Hindlimb muscle (tissue), 1 donor: ENCODE data around the gene SPECC1L. TPM values are rescaled to one million over a fixed set of nuclear protein-coding genes. Genes with fewer than 3 reads are reported as not detected.

Source experiments
- DNase-seq: peaks from one replicate; pipeline ENCODE4 v3.0.0-alpha.2; 2013
- polyA plus RNA-seq: library from polyadenylated mRNA; unstranded; fragments of 120-200 nt; gene quantifications from one replicate; pipeline ENCODE4 v1.2.1, GENCODE V29; 2013; ENCODE audit not compliant: insufficient read length

Gene SPECC1L
- polyA plus RNA-seq, 1 donor: 24.1 TPM

DNA sequence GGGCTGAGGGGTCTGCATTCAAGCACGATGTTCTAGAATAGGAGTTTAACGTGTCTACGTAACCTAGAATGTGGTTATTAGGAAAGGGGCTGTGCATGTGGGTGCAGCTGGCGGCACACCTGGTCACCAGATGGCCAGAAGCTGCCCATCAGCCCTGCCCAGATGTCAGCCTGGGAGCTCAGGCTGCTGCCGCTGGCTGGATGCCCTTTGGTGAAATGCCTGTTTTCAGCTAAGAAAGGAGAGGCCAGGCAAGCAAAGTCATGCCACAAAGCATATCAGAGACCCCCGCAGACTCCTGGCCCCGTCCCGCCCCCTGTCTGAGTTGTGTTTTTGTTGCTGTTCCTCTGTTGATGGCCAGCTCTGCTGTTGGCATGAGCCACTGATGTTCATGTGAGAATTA, 145.5 kb downstream of the SPECC1L start:
- DNase-seq: no peak

DNA sequence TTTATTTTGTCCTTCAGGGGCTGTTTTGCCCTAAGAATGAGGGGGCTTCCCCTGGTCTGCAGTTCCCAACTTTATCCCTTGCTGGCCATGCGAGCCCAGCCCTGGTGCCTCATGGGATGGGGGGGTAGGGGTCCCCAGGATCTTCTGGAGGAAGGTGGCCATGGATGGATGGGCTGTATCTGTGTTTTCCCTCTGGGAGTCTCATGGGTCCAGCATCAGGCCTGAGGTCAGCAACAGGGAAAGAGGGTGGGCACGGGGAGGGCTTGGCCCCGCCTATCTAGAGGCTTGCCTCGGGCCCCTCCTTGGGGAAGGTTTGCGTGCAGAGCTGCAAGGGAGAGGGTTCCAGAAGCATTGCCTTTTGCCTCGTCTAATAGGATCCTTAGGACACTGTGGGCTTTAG, 146.0 kb downstream of the SPECC1L start:
- no peak for DNase-seq

DNA sequence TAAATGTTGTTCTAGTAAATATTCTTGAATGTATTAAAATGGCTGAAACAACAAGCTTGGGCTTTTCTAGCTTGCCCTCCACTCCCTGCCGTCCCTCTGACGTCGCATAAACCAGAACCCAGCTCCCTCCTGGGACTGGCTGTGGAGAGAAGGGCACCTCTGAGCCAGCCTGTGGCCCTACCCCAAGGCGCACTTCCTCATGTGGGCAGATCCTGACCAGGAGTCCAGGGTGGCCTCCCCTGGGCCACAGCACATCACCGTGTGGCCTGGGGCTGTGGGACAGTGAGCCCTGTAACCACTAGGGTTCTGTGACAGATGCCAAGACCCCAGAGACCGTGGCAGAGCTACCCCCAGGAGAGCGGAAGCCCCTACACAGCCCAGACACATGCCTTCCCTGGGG, 146.6 kb downstream of the SPECC1L start:
- no peak for DNase-seq

DNA sequence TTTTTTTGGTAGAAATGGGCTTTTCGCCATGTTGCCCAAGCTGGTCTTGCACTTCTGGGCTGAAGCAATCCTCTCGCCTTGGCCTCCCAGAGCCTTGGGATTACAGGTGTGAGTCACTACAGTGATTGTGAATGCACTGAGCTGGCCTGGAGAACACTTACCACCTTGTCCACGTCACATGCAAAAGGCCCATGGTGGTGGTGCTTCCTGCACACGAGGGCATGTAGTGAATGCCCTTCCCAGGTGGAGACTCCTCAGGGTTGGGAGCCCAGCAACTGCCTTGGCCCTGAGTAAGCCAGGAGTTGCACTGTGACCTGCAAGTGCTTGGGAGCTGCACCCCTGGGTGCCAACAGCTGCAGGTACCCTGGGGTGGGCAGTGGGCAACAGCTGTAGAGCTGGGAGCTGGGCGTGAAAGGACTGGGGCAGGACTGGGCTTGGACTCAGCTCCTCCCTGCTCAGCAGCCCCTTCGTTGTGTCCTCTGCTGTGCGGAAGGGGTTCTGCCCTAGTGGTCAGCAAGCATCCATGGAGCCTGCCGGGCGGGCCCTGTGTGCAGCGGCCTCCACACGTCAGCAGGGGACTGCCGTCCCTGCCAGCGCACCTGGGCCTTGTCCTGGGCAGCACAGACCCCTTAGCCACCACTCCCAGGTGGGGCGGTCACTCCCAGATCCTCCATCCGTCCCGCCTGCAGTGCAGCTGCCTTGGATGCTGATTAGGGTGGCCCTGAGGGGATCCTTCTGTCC, 147.4 kb downstream of the SPECC1L start:
- no peak for DNase-seq

DNA sequence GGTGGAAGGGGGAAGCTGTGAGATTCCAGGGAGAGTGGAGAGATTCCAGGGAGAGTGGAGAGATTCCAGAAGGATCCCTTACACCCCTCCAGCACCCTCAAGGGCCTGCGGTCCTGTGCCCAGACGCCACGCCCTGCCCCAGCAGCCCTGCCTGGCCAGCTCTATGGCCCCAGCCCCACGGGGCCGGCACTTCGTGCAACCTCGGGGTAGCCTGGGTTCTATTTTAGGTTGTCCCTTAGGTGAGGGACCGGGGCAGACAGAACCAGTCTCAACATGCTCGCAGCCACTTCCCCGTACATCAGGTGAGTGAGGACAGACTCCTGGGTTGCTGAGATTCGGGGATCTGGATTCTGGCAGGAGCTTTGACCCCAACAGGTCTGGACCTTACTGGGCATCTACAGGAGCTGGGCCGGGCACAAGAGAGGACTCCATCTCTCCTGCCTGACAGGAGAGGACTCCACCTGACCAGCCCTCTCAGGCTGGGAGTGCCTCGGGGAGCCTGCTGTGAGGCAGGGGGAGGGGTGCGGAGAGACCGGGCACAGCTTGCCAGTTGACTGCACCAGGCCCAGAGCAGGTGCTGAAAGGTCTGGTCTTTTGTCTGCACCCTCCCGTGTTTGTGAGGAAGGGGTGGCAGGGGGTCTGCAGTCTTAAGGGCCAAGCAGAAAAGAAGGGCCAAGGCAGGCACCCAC, 148.3 kb downstream of the SPECC1L start:
- no peak for DNase-seq

DNA sequence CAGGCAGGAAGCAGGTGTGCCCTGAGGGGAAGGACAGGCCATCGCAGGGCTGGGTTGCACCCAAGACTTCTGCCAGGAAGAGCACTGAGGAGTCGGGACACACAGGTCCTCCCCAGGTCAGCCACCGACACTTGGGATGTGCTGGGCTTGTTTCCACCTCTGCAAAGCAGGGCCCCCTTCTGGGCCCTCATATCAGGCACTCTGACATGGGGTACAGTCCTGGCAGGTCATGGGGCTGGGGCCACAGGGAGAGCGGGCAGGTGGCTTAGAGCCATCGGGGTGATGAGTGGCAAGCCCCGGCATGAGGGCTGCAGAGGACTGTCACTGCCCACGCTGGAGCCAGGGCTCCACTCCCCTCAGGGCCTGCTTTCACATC, 148.8 kb downstream of the SPECC1L start:
- no peak for DNase-seq

DNA sequence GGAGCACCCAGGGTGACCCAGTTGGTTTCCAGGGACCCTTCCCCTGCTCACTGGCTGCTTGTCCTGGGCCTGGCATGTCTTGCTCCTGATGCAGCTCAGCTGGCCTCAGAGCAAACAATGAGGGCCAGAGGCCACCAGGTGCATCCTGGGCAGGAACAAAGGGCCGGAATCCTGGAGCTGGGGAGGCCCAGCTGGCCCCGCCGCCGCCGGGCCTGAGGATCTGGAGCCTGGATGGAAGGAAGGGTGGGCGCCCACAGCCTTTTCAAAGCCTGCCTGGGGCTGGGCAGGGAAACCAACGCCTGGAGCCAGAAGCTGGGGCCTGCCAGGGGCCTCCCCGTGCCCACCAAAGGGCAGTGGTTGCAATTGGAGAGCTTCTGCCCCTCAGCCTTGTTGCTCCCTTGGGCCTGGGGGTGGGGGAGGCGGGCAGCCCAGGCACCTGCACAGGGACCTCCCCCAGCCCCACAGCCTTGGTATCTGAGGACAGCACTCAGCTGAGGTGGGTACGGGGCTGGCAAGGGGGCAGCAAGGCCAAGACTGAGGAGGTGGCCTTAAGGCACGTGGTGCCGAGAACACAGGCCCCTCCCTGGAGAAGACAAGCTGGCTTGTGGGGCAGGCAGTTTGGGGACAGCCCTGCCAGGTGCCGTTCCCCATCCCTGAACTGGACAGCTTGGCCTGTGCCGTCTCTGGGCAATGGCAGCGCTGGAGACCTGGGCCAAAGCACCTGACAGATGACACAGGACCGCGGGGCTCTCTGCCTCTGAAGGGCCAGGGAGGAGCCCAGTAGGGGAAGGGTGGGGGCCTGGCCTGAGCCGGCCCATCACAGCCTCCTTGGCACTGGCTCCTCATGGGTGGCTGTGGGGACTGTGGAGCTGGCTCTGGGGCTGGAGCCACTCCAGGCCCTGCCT, 149.7 kb downstream of the SPECC1L start:
- DNase-seq: no peak

DNA sequence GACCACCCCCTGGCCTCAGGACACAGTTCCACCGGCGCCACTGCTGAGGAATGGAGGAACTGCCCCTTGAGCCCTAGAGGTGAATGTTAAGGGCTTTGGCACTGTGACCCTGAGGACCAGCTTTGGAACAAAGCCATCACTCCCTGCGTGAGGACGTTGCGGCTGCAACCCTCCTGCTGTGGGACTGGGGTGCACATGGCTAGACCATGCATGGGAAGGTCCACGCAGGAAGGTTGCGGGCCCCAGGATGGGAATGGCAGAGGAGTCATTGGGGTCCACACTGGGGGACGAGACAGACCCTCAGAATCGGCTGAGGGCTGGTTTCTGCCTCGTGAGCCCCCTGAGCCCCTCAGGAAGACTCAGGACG, 150.3 kb downstream of the SPECC1L start:
- no peak for DNase-seq

DNA sequence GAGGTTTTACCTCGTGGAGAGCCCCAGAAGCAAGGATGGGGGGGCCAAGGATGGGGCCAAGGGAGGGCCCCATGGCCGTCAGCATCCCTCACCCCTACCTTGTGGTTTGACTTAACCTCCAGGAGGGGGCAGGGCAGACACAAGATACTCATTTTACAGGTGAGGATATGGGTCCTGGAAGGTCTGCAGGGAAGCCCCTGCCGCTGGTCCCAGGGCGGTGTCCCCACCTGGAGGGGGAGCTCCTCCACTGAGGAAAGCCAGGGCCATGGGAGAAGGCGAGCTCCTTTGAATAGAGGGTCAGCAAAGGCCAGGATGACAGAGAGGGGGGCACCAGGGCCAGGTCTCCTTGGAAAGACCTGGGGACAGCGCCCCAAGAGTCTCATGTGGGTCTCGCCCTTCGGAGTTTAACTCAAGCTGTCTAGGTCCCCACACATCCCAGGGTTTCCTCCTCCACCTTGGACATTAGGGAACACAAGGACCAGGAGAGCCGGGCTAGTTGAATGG, 150.8 kb downstream of the SPECC1L start:
- DNase-seq: no peak

DNA sequence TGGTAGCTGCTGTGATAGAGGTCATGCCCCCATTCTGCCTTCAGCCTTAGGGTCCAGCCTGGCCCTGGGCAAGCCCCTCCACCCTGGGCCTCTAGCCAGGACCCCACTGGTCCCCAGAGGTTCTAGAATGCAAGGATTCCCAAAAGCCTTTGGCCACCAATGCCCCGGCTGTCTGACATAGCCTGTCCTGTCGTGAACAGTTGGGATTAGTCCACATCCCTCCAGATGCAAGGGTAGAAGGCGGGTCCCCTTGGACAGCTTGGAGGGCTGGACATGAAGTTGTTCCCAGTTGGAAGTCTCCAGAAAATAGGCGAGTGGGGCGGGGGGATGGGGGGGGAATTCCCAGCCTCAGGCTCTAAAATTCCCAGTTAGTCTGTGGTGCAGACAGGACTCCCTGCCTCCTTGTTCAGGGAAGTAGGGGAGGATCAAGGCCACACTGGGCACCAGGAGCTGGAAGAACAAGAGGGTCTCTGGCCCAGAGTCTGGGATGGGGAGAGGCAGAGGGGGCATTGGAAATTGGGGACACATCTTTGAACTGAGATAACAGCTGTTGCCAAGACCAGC, 151.6 kb downstream of the SPECC1L start:
- no peak for DNase-seq

DNA sequence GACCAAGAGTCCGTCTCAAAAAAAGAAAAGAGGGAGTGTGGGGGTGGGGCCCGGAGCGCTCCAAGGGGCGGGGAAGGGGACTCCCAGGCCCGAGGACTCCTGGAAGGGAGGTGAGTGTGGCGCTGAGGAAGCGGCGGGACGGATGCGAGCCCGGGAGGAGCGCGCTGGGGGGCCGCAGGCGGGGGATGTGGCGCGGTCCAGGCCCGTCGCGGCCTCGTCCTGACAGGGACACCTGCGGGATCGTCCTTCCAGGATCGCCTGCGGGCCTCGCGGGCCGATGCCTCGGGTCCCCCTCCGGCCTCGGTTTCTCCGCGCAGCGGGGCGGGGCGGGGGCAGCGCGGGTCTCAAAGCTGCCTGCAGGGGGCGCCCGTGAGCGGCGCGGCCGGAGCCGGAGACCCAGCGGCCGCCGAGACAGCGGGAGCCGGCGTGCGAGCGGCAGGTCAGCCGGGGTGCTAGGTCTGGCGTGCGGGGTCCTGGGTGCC, 152.9 kb downstream of the SPECC1L start:
- DNase-seq: peak; percentile 70

DNA sequence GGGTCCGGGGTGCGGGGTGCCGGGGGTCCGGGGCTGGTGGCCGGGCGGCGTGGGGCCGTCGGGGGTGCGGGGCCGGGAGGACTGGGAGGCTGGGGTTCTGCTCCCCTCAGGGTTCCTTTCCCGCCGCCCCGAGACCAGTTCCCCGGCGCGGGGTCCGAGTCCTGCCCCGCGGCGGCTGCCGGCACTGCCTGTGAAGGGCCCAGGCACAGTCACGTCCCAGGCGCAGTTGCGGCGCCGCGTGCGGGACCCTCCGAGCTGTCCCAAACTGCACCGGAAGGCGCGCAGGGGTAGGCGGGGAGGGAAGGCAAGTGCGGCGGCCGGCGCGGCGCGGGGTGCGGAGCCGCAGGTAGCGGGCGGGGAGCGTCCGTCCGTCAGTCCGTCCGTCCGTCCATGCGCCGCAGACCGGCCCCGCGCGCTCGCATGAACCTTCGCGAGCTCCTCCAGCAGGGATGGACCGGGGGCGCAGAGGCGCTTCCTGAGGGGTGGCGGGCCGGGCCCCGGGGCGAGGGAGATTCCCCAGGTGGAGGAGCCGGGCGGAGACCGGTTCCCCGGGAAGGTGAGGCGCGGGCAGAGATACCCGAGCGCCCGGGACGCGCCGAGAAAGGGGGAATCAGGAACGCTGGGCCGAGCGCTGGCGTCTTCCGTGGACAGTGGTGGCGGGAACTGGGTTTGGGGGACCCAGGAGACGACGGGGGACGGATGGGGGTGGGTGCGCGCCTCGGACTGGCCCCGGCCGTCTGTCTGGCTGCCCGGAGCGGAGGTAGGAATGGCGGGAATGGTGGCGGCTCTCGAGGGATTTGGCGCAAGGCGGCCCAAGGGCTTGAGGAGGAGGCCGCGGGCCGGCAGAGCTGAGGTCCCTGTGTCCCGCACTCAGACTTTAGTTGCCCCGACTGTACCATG, 153.6 kb downstream of the SPECC1L start:
- DNase-seq: peak; percentile 35

DNA sequence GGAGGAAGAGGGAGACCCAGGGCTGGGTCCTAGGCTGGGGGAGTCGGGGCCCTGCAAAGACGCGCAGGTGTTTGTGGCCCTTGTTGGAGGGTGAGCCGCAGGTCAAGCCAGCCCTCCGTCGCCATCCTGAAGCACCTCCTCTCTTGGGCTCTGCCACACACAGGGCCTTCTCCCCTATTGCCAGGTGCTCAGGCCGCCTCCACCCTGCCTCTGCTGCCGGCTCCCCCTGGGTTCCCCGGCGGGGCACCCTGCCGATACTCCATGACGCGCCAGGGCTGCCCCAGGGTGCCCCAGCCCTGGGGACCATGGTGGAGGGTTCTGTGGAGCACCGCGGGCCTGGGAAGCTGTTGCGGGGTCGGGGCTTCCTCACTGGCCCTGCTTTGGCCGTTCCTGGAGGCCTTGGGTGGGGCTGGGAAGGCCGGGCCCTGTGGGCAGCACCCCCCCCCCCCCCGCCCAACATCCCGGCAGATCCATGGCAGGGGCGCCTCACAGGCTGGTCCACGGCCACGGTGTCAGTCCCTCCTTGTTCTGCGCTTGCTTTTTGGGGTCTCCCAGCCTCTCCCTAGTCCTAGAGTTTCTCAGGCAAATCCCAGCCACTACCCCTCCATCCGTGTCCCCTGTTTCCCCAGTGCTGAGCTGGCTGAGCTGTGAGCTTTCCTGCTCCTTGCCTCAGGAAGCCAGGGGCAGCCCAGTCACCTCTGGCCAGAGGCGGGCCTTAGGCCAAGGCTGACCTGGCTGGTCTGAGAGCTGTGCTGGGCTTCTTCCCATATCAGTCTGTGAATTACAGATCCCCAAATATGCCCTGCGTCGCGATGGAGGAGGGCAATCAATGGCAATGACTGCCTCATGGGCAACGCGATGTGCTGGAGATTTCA, 154.5 kb downstream of the SPECC1L start:
- no peak for DNase-seq

DNA sequence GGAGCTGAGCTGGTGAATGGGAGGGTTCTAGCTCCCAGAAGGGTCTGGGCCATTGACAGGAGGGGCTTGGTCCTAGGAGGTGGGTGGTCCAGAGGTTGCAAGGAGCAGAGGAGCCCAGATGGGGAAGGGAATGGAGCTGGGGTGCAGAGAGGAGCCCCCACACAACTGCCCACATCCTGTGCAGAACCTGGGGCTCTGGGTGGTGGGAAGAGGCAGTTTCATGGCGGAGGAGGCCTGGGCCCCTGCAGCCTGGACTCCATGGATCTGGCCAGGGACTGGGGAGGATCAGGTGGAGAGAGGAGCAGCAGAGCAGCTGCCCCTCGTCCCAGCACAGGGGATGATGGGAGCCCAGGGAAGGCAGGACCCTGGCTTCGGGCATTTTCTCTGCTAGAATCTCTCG, 155.8 kb downstream of the SPECC1L start:
- DNase-seq: no peak

DNA sequence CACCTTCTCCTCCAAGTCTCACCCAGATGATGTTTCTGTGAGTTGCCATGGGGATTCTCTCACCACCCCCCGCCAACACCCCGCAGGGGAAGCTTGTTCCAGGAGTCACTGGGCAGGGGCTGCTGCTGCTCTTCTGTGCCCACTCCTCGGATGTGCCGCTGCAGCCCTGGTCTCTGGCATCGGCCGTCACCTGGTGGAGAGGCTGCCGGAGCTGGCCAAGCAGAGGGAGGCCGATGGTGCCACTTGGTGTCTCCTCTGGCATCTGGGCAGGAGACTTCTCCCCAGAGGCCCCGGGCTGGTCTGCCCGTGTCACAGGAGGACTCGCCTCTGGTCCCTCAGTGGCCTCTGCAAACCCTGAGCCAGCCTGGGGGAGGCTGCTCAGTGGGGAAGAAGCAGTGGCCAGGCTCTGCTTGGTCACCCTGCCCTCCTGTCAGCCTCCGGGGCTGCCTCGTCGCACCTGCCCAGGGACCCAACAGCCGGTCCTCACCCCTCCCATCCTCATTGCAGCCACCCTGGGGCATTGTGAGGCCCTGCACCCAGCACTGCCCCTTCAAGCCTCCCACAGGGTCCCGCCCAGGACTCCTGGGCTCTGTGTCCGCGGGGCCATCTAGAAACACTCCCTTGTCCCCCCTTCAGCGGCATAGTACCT, 156.3 kb downstream of the SPECC1L start:
- no peak for DNase-seq

DNA sequence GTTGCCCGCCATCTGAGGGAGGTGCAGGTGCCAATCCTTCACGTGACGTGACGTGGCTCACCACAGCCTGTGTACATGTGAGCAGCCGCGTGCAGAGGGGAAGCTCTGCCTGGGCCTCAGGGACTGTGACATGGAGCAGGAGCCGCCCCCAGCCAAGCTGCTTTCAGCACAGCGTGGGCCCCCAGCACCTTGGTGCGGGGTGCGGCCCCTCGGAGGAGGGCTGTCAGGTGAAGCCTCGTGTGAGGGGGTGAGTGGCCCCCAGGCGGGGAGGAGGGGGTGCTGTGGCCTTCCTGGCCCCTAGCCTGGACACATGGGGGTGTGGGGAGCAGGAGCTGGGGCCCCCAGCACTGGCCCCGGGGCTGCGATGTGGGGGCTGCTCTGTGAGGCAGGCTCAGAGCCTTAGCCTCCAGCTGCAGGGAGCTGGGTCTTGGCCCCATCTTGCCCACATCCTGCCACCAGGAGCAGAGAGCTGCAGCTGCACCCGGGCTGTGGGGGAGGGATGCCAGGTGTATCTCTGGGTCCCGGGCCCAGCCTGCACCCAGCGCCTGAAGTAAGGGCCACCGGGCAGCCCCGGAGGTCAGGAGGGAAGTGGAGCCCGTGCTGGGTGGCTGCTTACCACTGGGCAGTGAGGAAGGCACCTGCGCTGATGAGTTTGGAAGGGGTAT, 157.0 kb downstream of the SPECC1L start, which contains the start of gene ADORA2A:
Gene ADORA2A (plus strand): TSS at position 100 of the 665 bp plus-strand sequence. CDS start 5,806 bp downstream, outside the sequence.
- no peak for DNase-seq

DNA sequence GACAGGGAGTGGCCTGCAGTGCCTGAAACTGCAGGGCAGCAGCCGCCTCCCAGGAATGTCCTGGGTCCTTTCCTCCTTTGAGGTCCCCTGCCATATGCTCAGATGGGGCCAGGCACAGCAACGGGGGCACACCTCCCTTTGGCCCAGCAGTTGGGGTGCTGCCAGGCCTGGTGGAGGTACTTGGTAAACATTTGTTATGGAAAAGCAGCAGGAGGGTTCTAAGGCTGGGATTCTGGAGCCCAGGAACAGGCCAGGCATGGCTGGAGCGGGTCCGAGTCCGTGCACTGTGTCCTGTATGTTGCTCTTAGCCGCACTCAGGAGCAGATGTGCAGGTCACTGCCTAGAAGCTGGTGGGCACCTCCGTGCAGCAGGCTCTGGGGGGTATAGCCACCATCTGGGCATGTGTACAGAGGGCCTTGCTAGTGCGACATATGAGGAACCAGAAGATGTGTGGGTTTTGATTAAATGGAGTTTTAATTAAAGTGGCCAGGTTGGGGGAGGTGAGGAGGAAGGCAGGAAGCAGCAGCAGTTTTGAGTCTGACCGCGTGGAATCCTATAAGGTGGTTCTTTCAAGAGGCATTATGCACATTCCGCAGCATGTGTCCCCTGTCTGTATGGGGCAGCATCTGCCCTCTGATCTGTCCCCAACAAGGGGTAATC, 158.2 kb downstream of the SPECC1L start:
- no peak for DNase-seq
